HCT116 (cell line): ENCODE results near the gene STEAP4. TPM values are rescaled to one million over a fixed set of nuclear protein-coding genes. Genes with fewer than 3 reads are reported as not detected.

Experiments used
- ATAC-seq: fragments of 200-7000 bp; cut with Tn5 transposase; 2 replicates; pipeline ENCODE4 v1.9.1; 2020; ENCODE audit warnings: mild to moderate bottlenecking, moderate library complexity
- BruUV-seq: library from RNA; stranded (reverse); fragments of 400-500 nt; replicated peaks from 2 replicates; lab custom pipeline; 2021; lab: Mats Ljungman, UMichigan
- CTCF ChIA-PET: fragments of 300-600 bp; sonication (Branson Sonifier 250); formaldehyde crosslinking; loops from one replicate; lab custom pipeline; 2021; ENCODE audit warnings: antibody characterized with exemption; lab: Charles Lee
- POLR2A ChIA-PET: fragments of 300-600, 350-600 bp; sonication (Branson Sonifier 250); formaldehyde crosslinking; loops from one replicate; lab custom pipeline; 2021; ENCODE audit warnings: antibody characterized with exemption; lab: Charles Lee
- RAD21 ChIA-PET, 2 experiments: fragments of 300-600 bp; sonication (Branson Sonifier 250); formaldehyde crosslinking; loops; one replicate each; lab custom pipeline; 2023; ENCODE audit warnings: low total read pairs in 2 of 2; ENCODE audit not compliant: uncharacterized antibody in 2 of 2, unreplicated experiment in 2 of 2, low non-redundant PET in 1 of 2; lab: Charles Lee
- DNase-seq: peaks from one replicate; pipeline ENCODE4 v3.0.0-alpha.2; 2010; ENCODE audit warnings: low read depth, low spot score
- H2AFZ ChIP-seq: fragments of 200-600 bp; shearing (Covaris generic), sonication (generic); 2 replicates; pipeline ENCODE4 v1.6.1; 2017; ENCODE audit warnings: low read depth, mixed run types, mixed read lengths, antibody characterized with exemption, low read length; ENCODE audit not compliant: poor library complexity, severe bottlenecking
- H3K27ac ChIP-seq: 2 replicates; pipeline ENCODE4 v1.5.1; 2012; ENCODE audit warnings: low read depth, low read length
- H3K27me3 ChIP-seq: fragments of 200-600 bp; sonication (generic); 2 replicates; pipeline ENCODE4 v1.6.1; 2016; ENCODE audit warnings: mixed run types, low read length, mixed read lengths; ENCODE audit not compliant: insufficient read depth
- H3K36me3 ChIP-seq, 2 experiments: fragments of 200-500 bp in 1 of 2; fragments of 200-600 bp in 1 of 2; sonication (Bioruptor generic) in 1 of 2; sonication (generic) in 1 of 2; 2 replicates each; pipeline versions ENCODE4 v1.5.1 to v1.6.1; 2014 to 2016; ENCODE audit warnings: low read length in 2 of 2, inconsistent platforms in 1 of 2, mixed read lengths in 1 of 2, mixed run types in 1 of 2; ENCODE audit not compliant: insufficient read depth in 2 of 2, control insufficient read depth in 1 of 2
- H3K4me1 ChIP-seq, 2 experiments: fragments of 200-600 bp in 1 of 2; sonication (generic) in 1 of 2; 2 replicates each; pipeline versions ENCODE4 v1.5.1 to v1.6.1; 2012 to 2017; ENCODE audit warnings: low read length in 2 of 2, inconsistent platforms in 1 of 2, mild to moderate bottlenecking in 1 of 2, mixed read lengths in 1 of 2, mixed run types in 1 of 2, moderate library complexity in 1 of 2; ENCODE audit not compliant: insufficient read depth in 2 of 2, control insufficient read depth in 1 of 2
- H3K4me2 ChIP-seq: fragments of 200-600 bp; sonication (generic); 2 replicates; pipeline ENCODE4 v1.6.1; 2017; ENCODE audit warnings: mixed run types, low read length, mixed read lengths
- H3K4me3 ChIP-seq, 2 experiments: fragments of 200-600 bp in 1 of 2; sonication (generic) in 1 of 2; replicated peaks in 1 of 2; 2 replicates each; pipeline ENCODE4 v1.5.1; 2011 to 2016; ENCODE audit warnings: low read length in 2 of 2, control low read depth in 1 of 2, low read depth in 1 of 2, mild to moderate bottlenecking in 1 of 2, mixed read lengths in 1 of 2, mixed run types in 1 of 2
- H3K79me2 ChIP-seq: fragments of 200-600 bp; sonication (generic); 2 replicates; pipeline ENCODE4 v1.6.1; 2017; ENCODE audit warnings: mild to moderate bottlenecking, mixed run types, low read length, moderate library complexity, mixed read lengths; ENCODE audit not compliant: insufficient read depth
- H3K9ac ChIP-seq: fragments of 200-600 bp; sonication (generic); 2 replicates; pipeline ENCODE4 v1.6.1; 2016; ENCODE audit warnings: low read length, mixed read lengths
- H3K9me2 ChIP-seq: fragments of 200-600 bp; sonication (generic), shearing (Covaris generic); 2 replicates; pipeline ENCODE4 v1.6.1; 2017; ENCODE audit warnings: mixed run types, mild to moderate bottlenecking, moderate library complexity; ENCODE audit not compliant: insufficient read depth
- H3K9me3 ChIP-seq, 2 experiments: fragments of 200-500 bp in 1 of 2; fragments of 200-600 bp in 1 of 2; sonication (Bioruptor generic) in 1 of 2; sonication (generic) in 1 of 2; 2 replicates each; pipeline ENCODE4 v1.6.1; 2014 to 2017; ENCODE audit warnings: low read length in 2 of 2, mixed read lengths in 2 of 2, inconsistent platforms in 1 of 2, low read depth in 1 of 2, mild to moderate bottlenecking in 1 of 2, mixed run types in 1 of 2, moderate library complexity in 1 of 2; ENCODE audit not compliant: control insufficient read depth in 1 of 2, insufficient read depth in 1 of 2
- H4K20me1 ChIP-seq: fragments of 200-600 bp; sonication (generic), shearing (Covaris generic); 2 replicates; pipeline ENCODE4 v1.6.1; 2017; ENCODE audit warnings: mixed run types, mild to moderate bottlenecking, moderate library complexity; ENCODE audit not compliant: insufficient read depth
- CTCF ChIP-seq, 3 experiments: fragments of 200-600 bp in 1 of 3; sonication (generic) in 1 of 3; IDR thresholded peaks in 2 of 3; conservative IDR thresholded peaks in 1 of 3; 2 replicates each; pipeline ENCODE4 v1.5.1; 2012 to 2017; ENCODE audit warnings: low read depth in 2 of 3, low read length in 2 of 3, antibody characterized with exemption in 1 of 3, borderline replicate concordance in 1 of 3, control low read depth in 1 of 3, mild to moderate bottlenecking in 1 of 3, mixed read lengths in 1 of 3, mixed run types in 1 of 3, moderate library complexity in 1 of 3; ENCODE audit not compliant: insufficient read depth in 1 of 3
- EGR1 ChIP-seq: IDR thresholded peaks from 2 replicates; pipeline ENCODE4 v1.6.1; 2012; ENCODE audit warnings: low read depth
- EZH2 ChIP-seq: fragments of 200-600 bp; sonication (generic); IDR thresholded peaks from 2 replicates; pipeline ENCODE4 v1.6.1; 2017; ENCODE audit warnings: antibody characterized with exemption, mixed run types
- EZH2phosphoT487 ChIP-seq: fragments of 200-600 bp; IDR thresholded peaks from 2 replicates; pipeline ENCODE4 v1.6.1; 2018; ENCODE audit warnings: antibody characterized with exemption, borderline replicate concordance
- FOSL1 ChIP-seq: IDR thresholded peaks from 2 replicates; pipeline ENCODE4 v1.6.1; 2012; ENCODE audit warnings: low read depth
- MAX ChIP-seq: IDR thresholded peaks from 2 replicates; pipeline ENCODE4 v1.6.1; 2012
- POLR2A ChIP-seq: IDR thresholded peaks from 2 replicates; pipeline ENCODE4 v1.7.0; 2011; ENCODE audit warnings: borderline replicate concordance; ENCODE audit not compliant: insufficient read depth, insufficient read length; ENCODE audit errors: extremely low read depth
- SRF ChIP-seq: IDR thresholded peaks from 2 replicates; pipeline ENCODE4 v1.6.1; 2012; ENCODE audit warnings: low read depth
- ZBTB33 ChIP-seq: IDR thresholded peaks from 2 replicates; pipeline ENCODE4 v1.6.1; 2011; ENCODE audit warnings: mild to moderate bottlenecking, low read length, moderate library complexity; ENCODE audit not compliant: insufficient replicate concordance; ENCODE audit errors: extremely low read depth
- ZFX ChIP-seq: fragments of 450-650 bp; IDR thresholded peaks from 2 replicates; pipeline ENCODE4 v1.6.1; 2017
- ZNF274 ChIP-seq: fragments of 200-500 bp; sonication (Bioruptor generic); IDR thresholded peaks from 2 replicates; pipeline ENCODE4 v1.6.1; 2014; ENCODE audit warnings: mild to moderate bottlenecking, low read depth, low read length, inconsistent platforms
- intact Hi-C: fragments of 100-400 bp; cut with micrococcal nuclease; formaldehyde crosslinking; loops from 2 replicates; pipeline ENCODE4 v1.10.0; 2022
- total RNA-seq: library from RNA; stranded (reverse); gene quantifications from one replicate; pipeline ENCODE4 v1.2.1, GENCODE V29; 2021; ENCODE audit not compliant: unreplicated experiment

STEAP4 gene
- total RNA-seq, 1 experiment from 2014 or later = 0.15 TPM

- no peak for TF ChIP-seq ZBTB33
- no peak for TF ChIP-seq ZNF274
- TF ChIP-seq POLR2A = no peak
- no peak for TF ChIP-seq MAX
- TF ChIP-seq SRF = no peak
Measured at GRCh38 chr7:88302486-88302885, 4.2 kb downstream of the STEAP4 start (continued).

- ChIA-PET POLR2A (no interaction called here), RAD21 (no interaction called here)
- H3K4me3 ChIP-seq = no peak overlapping the region
- H2AFZ ChIP-seq = no peak overlapping the region
- intact Hi-C loops = no loop called here
- TF ChIP-seq FOSL1 = no peak
- TF ChIP-seq ZFX = no peak
- TF ChIP-seq CTCF (IDR thresholded peaks at IDR 0.05 in 2 of 3, conservative IDR thresholded peaks at IDR 0.05 in 1 of 3; ENCODE audit: borderline replicate concordance in 1 of 3, insufficient read depth in 1 of 3, low read depth in 2 of 3, low read length in 2 of 3) = no peak
- TF ChIP-seq EGR1 = no peak
- TF ChIP-seq EZH2 = no peak
- TF ChIP-seq EZH2phosphoT487 = no peak
- TF ChIP-seq, all 23 proteins: peak for 0
- CTCF ChIA-PET = no interaction called here
- DNase-seq (no peak), ATAC-seq (no peak)
- no peak overlapping the region for H3K27ac ChIP-seq
- no peaks in the 10 kb centered on the region for H3K9me2 ChIP-seq
- H3K79me2 ChIP-seq = no peaks in the 10 kb centered on the region
- no peaks in the 10 kb centered on the region for H3K27me3 ChIP-seq
- H3K4me1 ChIP-seq = peaks cover 0 to 7% of the 10 kb centered on the region in 2 experiments; a peak in 1 of 4 replicates
- H3K9me3 ChIP-seq = no peaks in the 10 kb centered on the region
- BruUV-seq = no TSS peak
- no peaks in the 10 kb centered on the region for H4K20me1 ChIP-seq
- H3K9ac ChIP-seq = no peak overlapping the region
- H3K36me3 ChIP-seq = no peaks in the 10 kb centered on the region
- no peak overlapping the region for H3K4me2 ChIP-seq
Measured at GRCh38 chr7:88301924-88302323, 4.8 kb downstream of the STEAP4 start.
